HUES64 (cell line): ENCODE measurements around the gene SLC12A4.
A peak's percentile ranks its signal among the peaks of the same experiment; 100 is the strongest.

Experiments
- H3K27ac ChIP-seq: 2 replicates; pipeline ENCODE4 v1.7.0; 2013; ENCODE audit warnings: low read depth, low read length, inconsistent platforms
- H3K27me3 ChIP-seq: 2 replicates; pipeline ENCODE4 v1.6.1; 2013; ENCODE audit warnings: mild to moderate bottlenecking, low read length; ENCODE audit not compliant: insufficient read depth
- H3K36me3 ChIP-seq: 2 replicates; pipeline ENCODE4 v1.6.1; 2013; ENCODE audit warnings: mild to moderate bottlenecking, low read length; ENCODE audit not compliant: insufficient read depth
- H3K4me1 ChIP-seq: 2 replicates; pipeline ENCODE4 v1.6.1; 2013; ENCODE audit warnings: mild to moderate bottlenecking, low read length, moderate library complexity; ENCODE audit not compliant: insufficient read depth
- H3K4me3 ChIP-seq: 2 replicates; pipeline ENCODE4 v1.5.1; 2013; ENCODE audit warnings: mild to moderate bottlenecking, low read length, moderate library complexity
- H3K9ac ChIP-seq: 2 replicates; pipeline ENCODE4 v1.6.1; 2013; ENCODE audit warnings: mild to moderate bottlenecking, low read depth, low read length
- H3K9me3 ChIP-seq: 2 replicates; pipeline ENCODE4 v1.6.1; 2013; ENCODE audit warnings: low read depth, low read length; ENCODE audit not compliant: insufficient read depth
- WGBS: fragments of 150-250, 120-280 bp; methylation state at CpG from one replicate; pipeline ENCODE4 v1.1.7; 2013; ENCODE audit warnings: missing lambda C conversion rate; 5-methylcytosine and 5-hydroxymethylcytosine counted together

SLC12A4 gene

GRCh38 chr16:67902831-67903230 lies 65.6 kb downstream of the SLC12A4 start:
- H3K36me3 ChIP-seq = no peaks in the 10 kb centered on the region

GRCh38 chr16:67901734-67902133 lies 66.7 kb downstream of the SLC12A4 start:
- no peaks in the 10 kb centered on the region for H3K36me3 ChIP-seq

More at GRCh38 chr16:67902831-67903230, 65.6 kb downstream of the SLC12A4 start:
- no peaks in the 10 kb centered on the region for H3K27me3 ChIP-seq
- H3K4me1 ChIP-seq = no peaks in the 10 kb centered on the region
- no peak overlapping the region for H3K27ac ChIP-seq
- H3K9me3 ChIP-seq = no peaks in the 10 kb centered on the region
- H3K9ac ChIP-seq = no peak overlapping the region
- no peak overlapping the region for H3K4me3 ChIP-seq
- WGBS = 92% methylated on average over 4 of the region's 4 CpGs

DNA sequence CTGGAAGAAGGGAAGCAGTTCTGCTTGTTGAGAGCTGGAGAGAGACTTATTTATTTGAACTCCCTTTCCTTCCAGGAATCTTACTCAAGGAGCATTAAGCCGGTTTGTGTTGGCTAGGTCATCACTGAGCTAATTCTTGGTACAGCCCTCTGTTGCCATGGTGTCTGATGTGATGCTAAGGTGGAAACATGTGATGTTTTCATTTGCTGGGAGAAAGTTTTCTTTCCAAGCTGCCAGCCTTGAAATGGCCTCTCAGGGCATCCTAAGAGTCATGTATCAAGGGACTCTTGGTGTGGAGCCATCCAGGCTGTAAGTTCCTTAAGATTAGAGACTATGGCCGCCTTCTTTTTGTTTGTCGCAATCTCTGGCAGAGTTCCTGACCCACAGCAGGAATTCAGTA lies 71.2 kb downstream of the SLC12A4 start:
- Histone ChIP-seq H3K4me3 (no peak overlapping the region), H3K27ac (no peak overlapping the region), H3K36me3 (no peaks in the 10 kb centered on the region), H3K4me1 (peaks cover 12% of the 10 kb centered on the region; the same call in 1 of the 2 replicates), H3K27me3 (no peaks in the 10 kb centered on the region), H3K9me3 (no peaks in the 10 kb centered on the region), H3K9ac (no peak overlapping the region)
- 94% methylated on average over 3 of the region's 3 CpGs for WGBS

More at GRCh38 chr16:67901734-67902133, 66.7 kb downstream of the SLC12A4 start:
- no peaks in the 10 kb centered on the region for H3K9me3 ChIP-seq
- WGBS = 96% methylated on average over 5 of the region's 5 CpGs
- H3K4me3 ChIP-seq = no peak overlapping the region
- H3K4me1 ChIP-seq = no peaks in the 10 kb centered on the region
- no peak overlapping the region for H3K9ac ChIP-seq
- no peak overlapping the region for H3K27ac ChIP-seq
- no peaks in the 10 kb centered on the region for H3K27me3 ChIP-seq

GRCh38 chr16:67893743-67894399 lies 74.6 kb downstream of the SLC12A4 start:
- Histone ChIP-seq H3K4me1 (peaks cover 12% of the 10 kb centered on the region; the same call in 1 of the 2 replicates), H3K4me3 (peak overlapping the region; percentile 100), H3K9me3 (no peaks in the 10 kb centered on the region), H3K27me3 (no peaks in the 10 kb centered on the region), H3K36me3 (no peaks in the 10 kb centered on the region), H3K27ac (peak overlapping the region; percentile 90), H3K9ac (peak overlapping the region; percentile 99)
- 40% methylated on average over 14 of the region's 14 CpGs for WGBS
